Gastroesophageal sphincter (tissue), 3 donors: ENCODE data around the gene MYO1F.

Experiments used
- CTCF ChIP-seq, 4 experiments: fragments of 200-600 bp in 2 of 4; fragments of 450-650 bp in 2 of 4; sonication (generic) in 1 of 4; IDR thresholded peaks; one replicate each; pipeline ENCODE4 v1.5.1; 2017 to 2019; ENCODE audit warnings: antibody characterized with exemption in 4 of 4, mild to moderate bottlenecking in 2 of 4, moderate library complexity in 2 of 4
- EP300 ChIP-seq: sonication (generic); formaldehyde crosslinking; IDR thresholded peaks from one replicate; pipeline ENCODE4 v1.6.1; 2017; ENCODE audit warnings: antibody characterized with exemption, mild to moderate bottlenecking
- POLR2A ChIP-seq, 2 donors: fragments of 450-650 bp; IDR thresholded peaks; one replicate each; pipeline ENCODE4 v1.6.1; 2017; ENCODE audit warnings: antibody characterized with exemption in 2 of 2, mild to moderate bottlenecking in 2 of 2, moderate library complexity in 1 of 2
- POLR2AphosphoS5 ChIP-seq: sonication (generic); formaldehyde crosslinking; IDR thresholded peaks from one replicate; pipeline ENCODE4 v1.6.1; 2017; ENCODE audit warnings: antibody characterized with exemption

- TF ChIP-seq EP300 (no peak), POLR2A (IDR thresholded peaks at IDR 0.05) (no peak), CTCF (IDR thresholded peaks at IDR 0.05) (no peak), POLR2AphosphoS5 (no peak)
Observed at GRCh38 chr19:8545743-8546142, 31.5 kb downstream of the MYO1F start.
